Measurements from ENCODE around the gene HDAC5. TPM values are rescaled to one million over a fixed set of nuclear protein-coding genes. Genes with fewer than 3 reads are reported as not detected.
A peak's percentile ranks its signal among the peaks of the same experiment; 100 is the strongest.

HDAC5 gene
- total and polyA plus RNA-seq, 4 donors, result 32.1 to 68.8 (median 54.0) TPM

GRCh38 chr17:44112284-44113280 lies 10.9 kb downstream of the HDAC5 start:
- peaks cover 74% of the 10 kb centered on the region for H3K36me3 ChIP-seq (ENCODE audit: control insufficient read depth, insufficient read depth, low read length)
- peaks cover 83% of the 10 kb centered on the region for H3K4me1 ChIP-seq (ENCODE audit: control insufficient read depth, insufficient read depth, low read length)
- H3K27ac ChIP-seq (ENCODE audit: low read depth, low read length), result no peak overlapping the region
- H3K27me3 ChIP-seq (ENCODE audit: control insufficient read depth, insufficient read depth, low read length), result no peaks in the 10 kb centered on the region
- no peak for DNase-seq (ENCODE audit: low read depth in 4 of 6, low spot score in 6 of 6)
- no peaks in the 10 kb centered on the region for H3K9me3 ChIP-seq (ENCODE audit: control insufficient read depth, insufficient read depth, low read length)
- no peak overlapping the region for H3K4me3 ChIP-seq (ENCODE audit: low read depth, low read length)
- WGBS (ENCODE audit: insufficient coverage), result 79% methylated on average over 4 of the region's 4 CpGs

DNA sequence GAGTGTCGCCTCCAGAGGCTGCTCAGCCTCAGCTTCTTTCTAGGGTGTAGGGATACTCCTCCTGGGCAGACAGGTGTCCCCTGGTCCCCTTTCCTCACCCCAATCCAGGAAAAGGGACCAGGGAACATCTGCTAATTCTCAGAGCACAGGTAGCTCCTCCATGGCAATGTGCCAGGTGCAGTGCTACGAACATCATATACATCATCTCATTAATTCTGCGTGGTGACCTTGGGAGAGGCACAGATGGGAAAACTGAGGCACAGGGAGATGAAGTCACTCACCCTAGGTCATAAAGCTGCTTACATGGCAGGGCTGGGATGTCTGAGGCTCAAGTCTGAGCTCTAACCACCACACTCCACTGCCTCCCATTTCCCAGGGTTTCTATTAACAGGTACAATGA lies 11.7 kb downstream of the HDAC5 start:
- H3K27me3 ChIP-seq (ENCODE audit: control insufficient read depth, insufficient read depth, low read length), result no peaks in the 10 kb centered on the region
- peaks cover 86% of the 10 kb centered on the region for H3K4me1 ChIP-seq (ENCODE audit: control insufficient read depth, insufficient read depth, low read length)
- 40% methylated on average over 1 of the region's 3 CpGs for WGBS (ENCODE audit: insufficient coverage)
- DNase-seq (ENCODE audit: low read depth in 4 of 6, low spot score in 6 of 6), result no peak
- H3K9me3 ChIP-seq (ENCODE audit: control insufficient read depth, insufficient read depth, low read length), result no peaks in the 10 kb centered on the region
- no peak overlapping the region for H3K4me3 ChIP-seq (ENCODE audit: low read depth, low read length)
- H3K27ac ChIP-seq (ENCODE audit: low read depth, low read length), result peak overlapping the region; percentile 74
- H3K36me3 ChIP-seq (ENCODE audit: control insufficient read depth, insufficient read depth, low read length), result peaks cover 70% of the 10 kb centered on the region

- Histone ChIP-seq H3K36me3 (ENCODE audit: control insufficient read depth, insufficient read depth, low read length) (peaks cover 63% of the 10 kb centered on the region), H3K4me1 (ENCODE audit: control insufficient read depth, insufficient read depth, low read length) (peaks cover 91% of the 10 kb centered on the region), H3K27ac (ENCODE audit: low read depth, low read length) (peak overlapping the region; percentile 81)
Measured at GRCh38 chr17:44110823-44111633, 12.4 kb downstream of the HDAC5 start.

GRCh38 chr17:44110011-44110686 lies 13.3 kb downstream of the HDAC5 start:
- H3K36me3 ChIP-seq (ENCODE audit: control insufficient read depth, insufficient read depth, low read length), result peaks cover 54% of the 10 kb centered on the region
- no peaks in the 10 kb centered on the region for H3K27me3 ChIP-seq (ENCODE audit: control insufficient read depth, insufficient read depth, low read length)
- peak overlapping the region; percentile 81 for H3K27ac ChIP-seq (ENCODE audit: low read depth, low read length)
- WGBS (ENCODE audit: insufficient coverage), result 76% methylated on average over 9 of the region's 10 CpGs
- DNase-seq (ENCODE audit: low read depth in 4 of 6, low spot score in 6 of 6), result no peak
- H3K4me3 ChIP-seq (ENCODE audit: low read depth, low read length), result no peak overlapping the region
- no peaks in the 10 kb centered on the region for H3K9me3 ChIP-seq (ENCODE audit: control insufficient read depth, insufficient read depth, low read length)
- peaks cover 91% of the 10 kb centered on the region for H3K4me1 ChIP-seq (ENCODE audit: control insufficient read depth, insufficient read depth, low read length)

More at GRCh38 chr17:44110823-44111633, 12.4 kb downstream of the HDAC5 start:
- Histone ChIP-seq H3K4me3 (ENCODE audit: low read depth, low read length) (peak overlapping the region; percentile 22), H3K9me3 (ENCODE audit: control insufficient read depth, insufficient read depth, low read length) (no peaks in the 10 kb centered on the region), H3K27me3 (ENCODE audit: control insufficient read depth, insufficient read depth, low read length) (no peaks in the 10 kb centered on the region)
- DNase-seq (ENCODE audit: low read depth in 4 of 6, low spot score in 6 of 6), result peak; percentile 63 to 97 (median 79)
- WGBS (ENCODE audit: insufficient coverage), result 10% methylated on average over 24 of the region's 28 CpGs

- Histone ChIP-seq H3K4me3 (ENCODE audit: low read depth, low read length) (no peak overlapping the region), H3K36me3 (ENCODE audit: control insufficient read depth, insufficient read depth, low read length) (peaks cover 54% of the 10 kb centered on the region), H3K27me3 (ENCODE audit: control insufficient read depth, insufficient read depth, low read length) (no peaks in the 10 kb centered on the region), H3K9me3 (ENCODE audit: control insufficient read depth, insufficient read depth, low read length) (no peaks in the 10 kb centered on the region), H3K4me1 (ENCODE audit: control insufficient read depth, insufficient read depth, low read length) (peaks cover 93% of the 10 kb centered on the region), H3K27ac (ENCODE audit: low read depth, low read length) (no peak overlapping the region)
- DNase-seq (ENCODE audit: low read depth in 4 of 6, low spot score in 6 of 6), result no peak
- WGBS (ENCODE audit: insufficient coverage), result 70% methylated on average over 4 of the region's 4 CpGs
Measured at GRCh38 chr17:44109312-44109630, 14.2 kb downstream of the HDAC5 start.

GRCh38 chr17:44108440-44109311 lies 14.8 kb downstream of the HDAC5 start:
- 81% methylated on average over 8 of the region's 16 CpGs for WGBS (ENCODE audit: insufficient coverage)
- H3K4me1 ChIP-seq (ENCODE audit: control insufficient read depth, insufficient read depth, low read length), result peaks cover 93% of the 10 kb centered on the region

DNA sequence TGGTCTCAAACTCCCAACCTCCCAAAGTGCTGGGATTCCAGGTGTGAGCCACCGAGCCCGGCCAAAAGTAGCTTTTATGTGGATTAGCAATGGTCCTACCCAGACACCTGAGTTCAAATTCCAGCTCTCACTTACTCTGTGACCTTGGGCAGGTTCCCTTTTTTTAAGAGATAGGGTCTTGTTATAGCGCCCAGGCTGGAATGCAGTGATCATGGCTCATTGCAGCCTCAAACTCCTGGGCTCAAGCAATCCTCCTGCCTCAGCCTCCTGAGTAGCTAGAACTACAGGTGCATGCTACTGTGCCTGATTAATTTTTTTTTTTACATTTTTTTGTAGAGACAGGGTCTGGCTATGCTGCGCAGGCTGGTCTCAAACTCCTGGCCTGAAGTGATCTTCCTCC lies 16.6 kb downstream of the HDAC5 start:
- no peak for DNase-seq (ENCODE audit: low read depth in 4 of 6, low spot score in 6 of 6)
- 100% methylated on average over 2 of the region's 4 CpGs for WGBS (ENCODE audit: insufficient coverage)
- no peaks in the 10 kb centered on the region for H3K9me3 ChIP-seq (ENCODE audit: control insufficient read depth, insufficient read depth, low read length)
- no peaks in the 10 kb centered on the region for H3K27me3 ChIP-seq (ENCODE audit: control insufficient read depth, insufficient read depth, low read length)
- H3K27ac ChIP-seq (ENCODE audit: low read depth, low read length), result no peak overlapping the region
- H3K4me1 ChIP-seq (ENCODE audit: control insufficient read depth, insufficient read depth, low read length), result peaks cover 79% of the 10 kb centered on the region
- peaks cover 50% of the 10 kb centered on the region for H3K36me3 ChIP-seq (ENCODE audit: control insufficient read depth, insufficient read depth, low read length)
- H3K4me3 ChIP-seq (ENCODE audit: low read depth, low read length), result no peak overlapping the region

More at GRCh38 chr17:44108440-44109311, 14.8 kb downstream of the HDAC5 start:
- peaks cover 50% of the 10 kb centered on the region for H3K36me3 ChIP-seq (ENCODE audit: control insufficient read depth, insufficient read depth, low read length)
- H3K4me3 ChIP-seq (ENCODE audit: low read depth, low read length), result no peak overlapping the region
- no peak overlapping the region for H3K27ac ChIP-seq (ENCODE audit: low read depth, low read length)
- no peaks in the 10 kb centered on the region for H3K9me3 ChIP-seq (ENCODE audit: control insufficient read depth, insufficient read depth, low read length)
- DNase-seq (ENCODE audit: low read depth in 4 of 6, low spot score in 6 of 6), result no peak
- no peaks in the 10 kb centered on the region for H3K27me3 ChIP-seq (ENCODE audit: control insufficient read depth, insufficient read depth, low read length)

- H3K4me1 ChIP-seq (ENCODE audit: control insufficient read depth, insufficient read depth, low read length), result peaks cover 76% of the 10 kb centered on the region
- H3K27ac ChIP-seq (ENCODE audit: low read depth, low read length), result no peak overlapping the region
- H3K27me3 ChIP-seq (ENCODE audit: control insufficient read depth, insufficient read depth, low read length), result no peaks in the 10 kb centered on the region
- no peaks in the 10 kb centered on the region for H3K9me3 ChIP-seq (ENCODE audit: control insufficient read depth, insufficient read depth, low read length)
- no peak for DNase-seq (ENCODE audit: low read depth in 4 of 6, low spot score in 6 of 6)
- H3K4me3 ChIP-seq (ENCODE audit: low read depth, low read length), result no peak overlapping the region
- H3K36me3 ChIP-seq (ENCODE audit: control insufficient read depth, insufficient read depth, low read length), result peaks cover 53% of the 10 kb centered on the region
- WGBS (ENCODE audit: insufficient coverage), result 44% methylated on average over 3 of the region's 3 CpGs
Measured at GRCh38 chr17:44105941-44106340, 17.5 kb downstream of the HDAC5 start.

Data from spinal cord (tissue), 10 donors.